Measurements from ENCODE around the gene RANBP9.

DNA sequence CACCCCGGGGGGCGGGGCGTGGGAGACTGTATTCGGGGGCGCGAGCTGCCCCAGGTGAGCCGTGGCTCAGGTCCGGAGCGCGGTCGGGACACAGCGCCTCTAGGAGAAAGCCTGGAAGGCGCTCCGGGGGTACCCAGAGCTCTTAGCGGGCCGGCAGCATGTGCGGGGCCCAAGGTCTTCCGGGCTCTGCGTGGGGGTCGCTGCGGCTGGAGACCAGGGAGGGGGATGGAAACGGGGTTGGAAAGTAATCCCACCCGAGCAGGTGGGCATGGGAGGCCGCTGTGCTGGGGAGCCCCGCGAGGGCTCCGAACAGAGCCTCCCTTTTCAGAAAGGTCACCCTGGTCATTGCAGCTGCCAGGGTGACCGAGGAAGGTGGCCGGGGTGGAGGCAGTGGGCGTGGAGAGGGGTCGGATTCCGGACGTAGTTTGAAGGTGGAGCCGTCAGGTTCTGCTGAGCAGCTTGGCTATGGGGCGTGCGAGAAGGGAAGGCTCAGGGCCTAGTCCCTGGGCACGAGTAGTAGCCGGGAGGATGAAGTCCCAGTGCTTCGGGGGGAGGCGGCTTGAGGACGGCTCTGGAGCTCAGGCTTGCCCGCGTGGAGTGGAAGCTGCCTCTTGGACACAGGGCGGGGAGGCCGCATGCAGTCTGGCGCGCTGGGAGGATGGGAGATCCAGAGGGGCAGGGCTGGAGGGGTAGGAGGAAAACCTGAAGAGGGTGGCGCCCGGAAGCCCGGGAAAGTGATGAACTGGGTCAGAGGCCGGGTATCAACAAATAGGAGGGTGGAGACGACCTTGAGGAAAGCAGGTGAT, 136.9 kb downstream of the RANBP9 start, which contains the start of gene SIRT5:
- TF ChIP-seq, protein P1, sequence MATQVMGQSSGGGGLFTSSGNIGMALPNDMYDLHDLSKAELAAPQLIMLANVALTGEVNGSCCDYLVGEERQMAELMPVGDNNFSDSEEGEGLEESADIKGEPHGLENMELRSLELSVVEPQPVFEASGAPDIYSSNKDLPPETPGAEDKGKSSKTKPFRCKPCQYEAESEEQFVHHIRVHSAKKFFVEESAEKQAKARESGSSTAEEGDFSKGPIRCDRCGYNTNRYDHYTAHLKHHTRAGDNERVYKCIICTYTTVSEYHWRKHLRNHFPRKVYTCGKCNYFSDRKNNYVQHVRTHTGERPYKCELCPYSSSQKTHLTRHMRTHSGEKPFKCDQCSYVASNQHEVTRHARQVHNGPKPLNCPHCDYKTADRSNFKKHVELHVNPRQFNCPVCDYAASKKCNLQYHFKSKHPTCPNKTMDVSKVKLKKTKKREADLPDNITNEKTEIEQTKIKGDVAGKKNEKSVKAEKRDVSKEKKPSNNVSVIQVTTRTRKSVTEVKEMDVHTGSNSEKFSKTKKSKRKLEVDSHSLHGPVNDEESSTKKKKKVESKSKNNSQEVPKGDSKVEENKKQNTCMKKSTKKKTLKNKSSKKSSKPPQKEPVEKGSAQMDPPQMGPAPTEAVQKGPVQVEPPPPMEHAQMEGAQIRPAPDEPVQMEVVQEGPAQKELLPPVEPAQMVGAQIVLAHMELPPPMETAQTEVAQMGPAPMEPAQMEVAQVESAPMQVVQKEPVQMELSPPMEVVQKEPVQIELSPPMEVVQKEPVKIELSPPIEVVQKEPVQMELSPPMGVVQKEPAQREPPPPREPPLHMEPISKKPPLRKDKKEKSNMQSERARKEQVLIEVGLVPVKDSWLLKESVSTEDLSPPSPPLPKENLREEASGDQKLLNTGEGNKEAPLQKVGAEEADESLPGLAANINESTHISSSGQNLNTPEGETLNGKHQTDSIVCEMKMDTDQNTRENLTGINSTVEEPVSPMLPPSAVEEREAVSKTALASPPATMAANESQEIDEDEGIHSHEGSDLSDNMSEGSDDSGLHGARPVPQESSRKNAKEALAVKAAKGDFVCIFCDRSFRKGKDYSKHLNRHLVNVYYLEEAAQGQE (IDR thresholded peaks at IDR 0.05), result peak; percentile 61
- TF ChIP-seq, protein P2, sequence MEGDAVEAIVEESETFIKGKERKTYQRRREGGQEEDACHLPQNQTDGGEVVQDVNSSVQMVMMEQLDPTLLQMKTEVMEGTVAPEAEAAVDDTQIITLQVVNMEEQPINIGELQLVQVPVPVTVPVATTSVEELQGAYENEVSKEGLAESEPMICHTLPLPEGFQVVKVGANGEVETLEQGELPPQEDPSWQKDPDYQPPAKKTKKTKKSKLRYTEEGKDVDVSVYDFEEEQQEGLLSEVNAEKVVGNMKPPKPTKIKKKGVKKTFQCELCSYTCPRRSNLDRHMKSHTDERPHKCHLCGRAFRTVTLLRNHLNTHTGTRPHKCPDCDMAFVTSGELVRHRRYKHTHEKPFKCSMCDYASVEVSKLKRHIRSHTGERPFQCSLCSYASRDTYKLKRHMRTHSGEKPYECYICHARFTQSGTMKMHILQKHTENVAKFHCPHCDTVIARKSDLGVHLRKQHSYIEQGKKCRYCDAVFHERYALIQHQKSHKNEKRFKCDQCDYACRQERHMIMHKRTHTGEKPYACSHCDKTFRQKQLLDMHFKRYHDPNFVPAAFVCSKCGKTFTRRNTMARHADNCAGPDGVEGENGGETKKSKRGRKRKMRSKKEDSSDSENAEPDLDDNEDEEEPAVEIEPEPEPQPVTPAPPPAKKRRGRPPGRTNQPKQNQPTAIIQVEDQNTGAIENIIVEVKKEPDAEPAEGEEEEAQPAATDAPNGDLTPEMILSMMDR (IDR thresholded peaks at IDR 0.05; ENCODE audit: low read depth, low read length, missing input control), result no peak
- TF ChIP-seq GABPA (IDR thresholded peaks at IDR 0.05 in 1 of 2, conservative IDR thresholded peaks at IDR 0.05 in 1 of 2), result peak; percentile 25 to 64
- peak; percentile 80 for TF ChIP-seq SP1 (IDR thresholded peaks at IDR 0.05)
- peak; percentile 10 to 16 for TF ChIP-seq EGR1 (IDR thresholded peaks at IDR 0.05; ENCODE audit: low read depth in 2 of 2)
- TF ChIP-seq, protein P3, sequence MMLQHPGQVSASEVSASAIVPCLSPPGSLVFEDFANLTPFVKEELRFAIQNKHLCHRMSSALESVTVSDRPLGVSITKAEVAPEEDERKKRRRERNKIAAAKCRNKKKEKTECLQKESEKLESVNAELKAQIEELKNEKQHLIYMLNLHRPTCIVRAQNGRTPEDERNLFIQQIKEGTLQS (IDR thresholded peaks at IDR 0.05), result peak; percentile 21
- TF ChIP-seq, protein P4, sequence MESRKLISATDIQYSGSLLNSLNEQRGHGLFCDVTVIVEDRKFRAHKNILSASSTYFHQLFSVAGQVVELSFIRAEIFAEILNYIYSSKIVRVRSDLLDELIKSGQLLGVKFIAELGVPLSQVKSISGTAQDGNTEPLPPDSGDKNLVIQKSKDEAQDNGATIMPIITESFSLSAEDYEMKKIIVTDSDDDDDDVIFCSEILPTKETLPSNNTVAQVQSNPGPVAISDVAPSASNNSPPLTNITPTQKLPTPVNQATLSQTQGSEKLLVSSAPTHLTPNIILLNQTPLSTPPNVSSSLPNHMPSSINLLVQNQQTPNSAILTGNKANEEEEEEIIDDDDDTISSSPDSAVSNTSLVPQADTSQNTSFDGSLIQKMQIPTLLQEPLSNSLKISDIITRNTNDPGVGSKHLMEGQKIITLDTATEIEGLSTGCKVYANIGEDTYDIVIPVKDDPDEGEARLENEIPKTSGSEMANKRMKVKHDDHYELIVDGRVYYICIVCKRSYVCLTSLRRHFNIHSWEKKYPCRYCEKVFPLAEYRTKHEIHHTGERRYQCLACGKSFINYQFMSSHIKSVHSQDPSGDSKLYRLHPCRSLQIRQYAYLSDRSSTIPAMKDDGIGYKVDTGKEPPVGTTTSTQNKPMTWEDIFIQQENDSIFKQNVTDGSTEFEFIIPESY (IDR thresholded peaks at IDR 0.05), result peak; percentile 50
- no peak for TF ChIP-seq FOXA2 (IDR thresholded peaks at IDR 0.05)
- peak; percentile 69 for TF ChIP-seq TAF1 (conservative IDR thresholded peaks at IDR 0.05)

Measured in liver (tissue), 3 donors.